ENCODE results near the gene ROBO1.

- no peak for TF ChIP-seq CREB1 (IDR thresholded peaks at IDR 0.05)
- TF ChIP-seq EGR1 (IDR thresholded peaks at IDR 0.05; ENCODE audit: borderline replicate concordance, low read depth, low read length) = no peak
- TF ChIP-seq, protein P1, sequence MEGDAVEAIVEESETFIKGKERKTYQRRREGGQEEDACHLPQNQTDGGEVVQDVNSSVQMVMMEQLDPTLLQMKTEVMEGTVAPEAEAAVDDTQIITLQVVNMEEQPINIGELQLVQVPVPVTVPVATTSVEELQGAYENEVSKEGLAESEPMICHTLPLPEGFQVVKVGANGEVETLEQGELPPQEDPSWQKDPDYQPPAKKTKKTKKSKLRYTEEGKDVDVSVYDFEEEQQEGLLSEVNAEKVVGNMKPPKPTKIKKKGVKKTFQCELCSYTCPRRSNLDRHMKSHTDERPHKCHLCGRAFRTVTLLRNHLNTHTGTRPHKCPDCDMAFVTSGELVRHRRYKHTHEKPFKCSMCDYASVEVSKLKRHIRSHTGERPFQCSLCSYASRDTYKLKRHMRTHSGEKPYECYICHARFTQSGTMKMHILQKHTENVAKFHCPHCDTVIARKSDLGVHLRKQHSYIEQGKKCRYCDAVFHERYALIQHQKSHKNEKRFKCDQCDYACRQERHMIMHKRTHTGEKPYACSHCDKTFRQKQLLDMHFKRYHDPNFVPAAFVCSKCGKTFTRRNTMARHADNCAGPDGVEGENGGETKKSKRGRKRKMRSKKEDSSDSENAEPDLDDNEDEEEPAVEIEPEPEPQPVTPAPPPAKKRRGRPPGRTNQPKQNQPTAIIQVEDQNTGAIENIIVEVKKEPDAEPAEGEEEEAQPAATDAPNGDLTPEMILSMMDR (IDR thresholded peaks at IDR 0.05; ENCODE audit: control extremely low read depth in 1 of 3, insufficient read depth in 1 of 3, low read depth in 1 of 3, low read length in 3 of 3) = no peak
- TF ChIP-seq POLR2AphosphoS5 (IDR thresholded peaks at IDR 0.05; ENCODE audit: low read depth, low read length) = no peak
- TF ChIP-seq JUND (IDR thresholded peaks at IDR 0.05; ENCODE audit: low read length) = no peak
- TF ChIP-seq TBP (IDR thresholded peaks at IDR 0.05; ENCODE audit: low read depth, low read length) = no peak
Measured at GRCh38 chr3:78781351-78781750, 986.4 kb downstream of the ROBO1 start.
